Endothelial cell (in vitro differentiated cells): Measurements from ENCODE around the gene MLLT3. TPM values are rescaled to one million over a fixed set of nuclear protein-coding genes. Genes with fewer than 3 reads are reported as not detected.

Experiments
- DNase-seq: peaks from one replicate; pipeline ENCODE4 v3.0.0; 2021; ENCODE audit warnings: low spot score
- H3K27ac Mint-ChIP-seq: one replicate; pipeline ENCODE4 v1.8.0; 2021; ENCODE audit warnings: mixed read lengths, inconsistent platforms; ENCODE audit not compliant: unreplicated experiment
- H3K27me3 Mint-ChIP-seq: one replicate; pipeline ENCODE4 v1.8.0; 2021; ENCODE audit warnings: mild to moderate bottlenecking, moderate library complexity, mixed read lengths, inconsistent platforms; ENCODE audit not compliant: unreplicated experiment
- H3K36me3 Mint-ChIP-seq: one replicate; pipeline ENCODE4 v1.8.0; 2021; ENCODE audit warnings: mild to moderate bottlenecking, low read depth, mixed read lengths, inconsistent platforms; ENCODE audit not compliant: unreplicated experiment
- H3K4me1 Mint-ChIP-seq: one replicate; pipeline ENCODE4 v1.8.0; 2021; ENCODE audit warnings: mild to moderate bottlenecking, mixed read lengths, inconsistent platforms; ENCODE audit not compliant: unreplicated experiment
- H3K4me3 Mint-ChIP-seq: one replicate; pipeline ENCODE4 v1.8.0; 2021; ENCODE audit warnings: mild to moderate bottlenecking, mixed read lengths, inconsistent platforms; ENCODE audit not compliant: unreplicated experiment
- H3K9me3 Mint-ChIP-seq: one replicate; pipeline ENCODE4 v1.8.0; 2021; ENCODE audit warnings: mixed read lengths, inconsistent platforms; ENCODE audit not compliant: unreplicated experiment
- total RNA-seq: library from RNA; stranded (reverse); fragmentation: NEBNext Ultra II Directional; extraction: Animal tissue kit (Norgen Biotek cat#: 25700); gene quantifications from one replicate; pipeline ENCODE4 v1.2.1, GENCODE V29; 2021; ENCODE audit not compliant: unreplicated experiment
- TF ChIP-seq, protein P1 (sequence below): fragments of 200-600 bp; sonication (generic); IDR thresholded peaks from one replicate; pipeline ENCODE4 v1.5.0; 2021; ENCODE audit warnings: antibody characterized with exemption; ENCODE audit not compliant: unreplicated experiment

The MLLT3 gene
- total RNA-seq, 1 donor from 2014 or later: 25.2 TPM

DNA sequence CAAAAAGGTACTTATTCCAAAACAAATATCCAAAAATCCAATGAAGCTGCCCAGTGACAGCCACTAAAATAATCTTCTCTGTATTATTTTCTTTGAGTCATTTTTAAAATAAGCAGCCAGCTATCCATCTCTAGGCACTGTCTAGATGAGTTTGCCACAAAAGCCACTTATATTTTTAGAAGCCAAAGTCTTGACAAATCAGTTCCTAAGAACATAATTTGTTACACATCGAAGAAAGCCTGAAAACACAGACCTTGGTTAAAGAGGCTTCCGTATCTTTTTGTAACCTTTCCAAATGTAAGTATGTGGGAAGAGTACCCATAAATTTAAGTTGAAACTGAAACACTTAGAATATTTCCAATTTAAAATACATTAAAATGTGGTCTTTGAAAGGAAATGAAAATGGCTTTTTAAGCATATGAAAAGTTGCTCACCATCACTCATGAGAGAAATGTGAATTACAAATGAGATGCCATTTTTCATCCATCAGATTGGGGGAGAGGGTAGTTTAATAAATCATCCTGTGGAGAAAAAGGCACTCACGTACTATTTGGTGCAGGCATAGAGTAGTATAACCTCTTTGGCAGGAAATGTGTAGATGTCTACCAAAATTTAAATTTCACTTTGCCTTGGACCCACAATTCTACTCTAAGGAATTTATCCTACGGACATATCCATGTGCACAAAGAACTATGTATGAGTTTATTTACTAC is 180.4 kb downstream of the MLLT3 start:
- no peak overlapping the region for H3K27ac Mint-ChIP-seq
- DNase-seq: no peak
- H3K4me1 Mint-ChIP-seq: peaks cover 34% of the 10 kb centered on the region
- H3K36me3 Mint-ChIP-seq: no peaks in the 10 kb centered on the region
- TF ChIP-seq, protein P1, sequence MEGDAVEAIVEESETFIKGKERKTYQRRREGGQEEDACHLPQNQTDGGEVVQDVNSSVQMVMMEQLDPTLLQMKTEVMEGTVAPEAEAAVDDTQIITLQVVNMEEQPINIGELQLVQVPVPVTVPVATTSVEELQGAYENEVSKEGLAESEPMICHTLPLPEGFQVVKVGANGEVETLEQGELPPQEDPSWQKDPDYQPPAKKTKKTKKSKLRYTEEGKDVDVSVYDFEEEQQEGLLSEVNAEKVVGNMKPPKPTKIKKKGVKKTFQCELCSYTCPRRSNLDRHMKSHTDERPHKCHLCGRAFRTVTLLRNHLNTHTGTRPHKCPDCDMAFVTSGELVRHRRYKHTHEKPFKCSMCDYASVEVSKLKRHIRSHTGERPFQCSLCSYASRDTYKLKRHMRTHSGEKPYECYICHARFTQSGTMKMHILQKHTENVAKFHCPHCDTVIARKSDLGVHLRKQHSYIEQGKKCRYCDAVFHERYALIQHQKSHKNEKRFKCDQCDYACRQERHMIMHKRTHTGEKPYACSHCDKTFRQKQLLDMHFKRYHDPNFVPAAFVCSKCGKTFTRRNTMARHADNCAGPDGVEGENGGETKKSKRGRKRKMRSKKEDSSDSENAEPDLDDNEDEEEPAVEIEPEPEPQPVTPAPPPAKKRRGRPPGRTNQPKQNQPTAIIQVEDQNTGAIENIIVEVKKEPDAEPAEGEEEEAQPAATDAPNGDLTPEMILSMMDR: no peak
- no peak overlapping the region for H3K4me3 Mint-ChIP-seq
- H3K27me3 Mint-ChIP-seq: peaks cover 1% of the 10 kb centered on the region
- H3K9me3 Mint-ChIP-seq: no peaks in the 10 kb centered on the region

DNA sequence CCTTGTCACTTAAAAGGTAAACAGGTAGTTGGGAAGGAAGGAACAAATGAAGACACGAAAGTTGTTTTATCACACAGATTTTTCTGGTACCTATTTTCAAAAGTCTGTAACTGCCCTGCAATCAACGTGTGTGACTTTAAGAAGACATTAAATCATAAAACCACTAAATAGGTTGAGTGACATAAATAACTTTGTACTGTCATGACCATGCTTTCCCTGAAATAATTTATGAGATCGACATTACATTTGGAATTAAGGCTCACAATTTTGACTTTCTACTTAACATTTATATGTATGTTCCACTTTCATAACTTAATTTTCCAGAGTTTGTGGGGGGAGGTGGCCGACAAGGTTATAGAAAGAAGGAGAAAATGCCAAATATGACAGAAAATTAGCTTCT is 181.1 kb downstream of the MLLT3 start:
- peaks cover 1% of the 10 kb centered on the region for H3K27me3 Mint-ChIP-seq
- H3K36me3 Mint-ChIP-seq: no peaks in the 10 kb centered on the region
- DNase-seq: no peak
- H3K9me3 Mint-ChIP-seq: no peaks in the 10 kb centered on the region
- H3K27ac Mint-ChIP-seq: peak overlapping the region; percentile 18
- TF ChIP-seq, protein P1: no peak
- no peak overlapping the region for H3K4me3 Mint-ChIP-seq
- H3K4me1 Mint-ChIP-seq: peaks cover 34% of the 10 kb centered on the region

DNA sequence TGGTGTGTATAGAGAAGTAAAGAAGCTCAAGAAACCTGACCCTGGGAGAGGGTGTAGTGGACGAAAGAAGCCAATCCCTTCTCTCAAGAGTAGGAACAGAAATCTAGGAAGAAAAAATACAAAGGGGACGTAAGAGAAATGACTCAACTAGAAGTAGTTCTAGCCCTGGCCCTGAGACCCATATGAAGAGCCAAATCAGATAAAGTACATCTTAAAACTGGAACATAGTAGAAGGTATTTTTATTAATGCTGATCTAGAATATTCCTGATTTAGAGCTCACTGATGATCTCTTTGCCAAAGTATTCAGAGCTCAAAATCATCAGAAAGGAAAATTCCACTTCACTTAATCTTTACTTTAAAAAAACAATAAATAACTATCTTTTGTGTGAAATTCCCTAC is 184.8 kb downstream of the MLLT3 start:
- DNase-seq: no peak
- H3K27me3 Mint-ChIP-seq: peaks cover 1% of the 10 kb centered on the region
- no peak overlapping the region for H3K27ac Mint-ChIP-seq
- peaks cover 23% of the 10 kb centered on the region for H3K4me1 Mint-ChIP-seq
- H3K9me3 Mint-ChIP-seq: no peaks in the 10 kb centered on the region
- H3K4me3 Mint-ChIP-seq: no peak overlapping the region
- TF ChIP-seq, protein P1: no peak
- H3K36me3 Mint-ChIP-seq: no peaks in the 10 kb centered on the region

DNA sequence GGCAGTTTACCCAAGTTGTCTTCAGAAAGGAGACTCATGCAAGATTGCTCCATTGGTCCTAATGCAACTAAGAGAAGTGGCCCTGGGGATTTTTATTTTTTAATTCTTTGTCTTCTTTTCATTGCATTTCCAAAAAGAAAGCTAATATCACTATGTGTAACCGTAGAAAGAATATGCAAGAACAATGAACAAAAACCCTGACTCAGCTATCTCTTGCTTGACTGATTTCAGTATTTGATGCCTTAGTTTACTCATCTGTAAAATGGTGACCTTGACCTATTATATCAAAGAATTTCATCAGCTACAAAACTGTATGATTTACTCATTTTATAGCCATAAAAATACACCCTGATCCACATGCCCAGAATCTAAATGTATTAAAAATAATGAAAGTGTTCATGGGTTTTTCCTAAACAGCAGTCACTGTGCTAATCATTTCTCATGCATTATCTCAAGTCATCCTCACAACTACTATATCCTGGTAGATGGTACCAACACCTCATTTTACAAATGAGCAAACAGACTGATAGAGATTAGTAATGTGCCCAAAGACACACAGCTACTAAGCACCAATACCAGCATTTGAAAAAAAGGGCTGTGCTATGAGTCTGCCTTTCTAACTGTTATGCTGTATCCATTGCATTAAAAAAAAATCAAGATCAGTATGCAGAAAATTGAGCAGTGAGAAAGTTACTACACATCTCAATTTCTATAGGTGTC is 185.7 kb downstream of the MLLT3 start:
- Mint-ChIP-seq H3K9me3 (no peaks in the 10 kb centered on the region), H3K4me1 (peaks cover 14% of the 10 kb centered on the region), H3K36me3 (no peaks in the 10 kb centered on the region), H3K4me3 (no peak overlapping the region), H3K27ac (no peak overlapping the region), H3K27me3 (peaks cover 1% of the 10 kb centered on the region)
- TF ChIP-seq, protein P1: no peak
- no peak for DNase-seq

DNA sequence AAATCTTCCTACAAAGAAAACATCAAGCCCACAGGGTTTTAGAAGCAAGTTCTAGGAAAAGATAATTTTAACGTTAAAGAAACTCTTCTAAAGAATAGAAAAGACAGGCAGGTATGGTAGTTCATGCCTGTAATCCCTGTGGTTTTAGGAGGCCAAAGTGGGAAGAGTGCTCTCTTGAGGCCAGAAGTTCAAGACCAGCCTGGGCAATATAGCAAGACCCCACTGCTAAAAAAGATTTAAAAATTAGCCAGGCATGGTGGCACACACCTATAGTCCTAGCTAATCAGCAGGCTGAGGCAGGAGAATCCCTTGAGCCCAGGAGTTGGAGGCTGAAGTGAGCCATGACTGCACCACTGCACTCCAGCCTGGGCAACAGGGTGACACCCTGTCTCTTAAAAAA is 193.3 kb downstream of the MLLT3 start:
- Mint-ChIP-seq H3K36me3 (no peaks in the 10 kb centered on the region), H3K4me3 (no peak overlapping the region), H3K27ac (no peak overlapping the region), H3K9me3 (no peaks in the 10 kb centered on the region), H3K4me1 (no peaks in the 10 kb centered on the region), H3K27me3 (no peaks in the 10 kb centered on the region)
- TF ChIP-seq, protein P1: no peak
- no peak for DNase-seq
